HEK293T (cell line): ENCODE results near the gene ZNF638.

Experiments
- BHLHE40 ChIP-seq: fragments of 450-650 bp; IDR thresholded peaks from 2 replicates; pipeline ENCODE4 v1.6.1; 2016; ENCODE audit warnings: mild to moderate bottlenecking, moderate library complexity, borderline replicate concordance
- FOXK2 ChIP-seq: fragments of 450-650 bp; IDR thresholded peaks from 2 replicates; pipeline ENCODE4 v1.6.1; 2016; ENCODE audit warnings: mild to moderate bottlenecking
- FOXM1 ChIP-seq: fragments of 450-650 bp; IDR thresholded peaks from 2 replicates; pipeline ENCODE4 v1.6.1; 2017; ENCODE audit warnings: mild to moderate bottlenecking, borderline replicate concordance
- SP1 ChIP-seq: fragments of 450-650 bp; IDR thresholded peaks from 2 replicates; pipeline ENCODE4 v1.6.1; 2017

DNA sequence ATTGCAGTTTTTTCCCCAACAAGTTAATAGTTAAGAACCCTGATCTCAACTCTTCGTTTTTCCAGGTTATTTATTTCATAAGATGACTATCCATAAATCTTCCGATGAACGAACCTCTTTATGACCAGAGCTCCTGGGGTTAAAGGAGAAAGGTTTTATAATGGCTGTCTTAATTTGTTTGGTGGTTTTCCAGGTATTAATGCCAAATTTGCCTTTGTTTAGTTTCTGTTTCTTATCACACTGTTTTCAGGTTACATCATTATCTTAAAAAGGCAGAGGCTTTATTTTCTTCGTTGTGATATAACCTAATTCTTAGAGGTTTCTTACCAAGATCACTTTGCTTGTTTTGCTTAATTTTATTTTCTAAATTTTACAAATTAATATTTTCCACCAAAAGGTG, 10.1 kb downstream of the ZNF638 start:
- TF ChIP-seq FOXM1 (no peak), FOXK2 (no peak), SP1 (no peak), BHLHE40 (no peak)
